ENCODE results near the gene LSM14A. TPM values are rescaled to one million over a fixed set of nuclear protein-coding genes. Genes with fewer than 3 reads are reported as not detected.

Gene LSM14A
- total and polyA plus RNA-seq, 2 of the 13 experiments (the other 11 are each of a cell fraction or from before 2014, with no cell fraction given), result 77.0 to 83.6 TPM

DNA sequence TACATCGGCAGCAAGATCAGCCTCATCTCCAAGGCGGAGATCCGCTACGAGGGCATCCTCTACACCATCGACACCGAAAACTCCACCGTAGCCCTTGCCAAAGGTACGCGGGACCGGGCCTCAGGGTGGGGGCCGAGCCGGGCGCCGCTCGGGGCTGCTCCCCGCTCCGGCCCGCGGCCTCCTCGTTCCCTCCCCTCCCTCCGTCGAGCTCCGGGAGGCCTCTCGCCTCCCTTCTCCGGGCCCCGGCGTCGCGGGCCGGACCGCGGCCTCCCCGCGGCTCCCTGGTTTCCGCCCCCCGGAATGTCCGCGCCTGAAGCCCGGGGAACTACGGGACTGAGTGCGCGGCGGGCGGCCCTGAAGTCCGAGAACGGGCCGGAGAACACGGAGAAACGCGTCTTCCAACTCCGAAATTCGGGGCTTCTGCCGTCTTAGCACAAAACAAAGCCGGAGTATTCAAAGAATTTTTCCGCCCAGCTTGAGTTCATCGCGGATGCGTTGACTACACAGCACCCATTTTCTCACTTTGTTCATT, 423 bp downstream of the LSM14A start (continued):
- TF ChIP-seq, protein P1, sequence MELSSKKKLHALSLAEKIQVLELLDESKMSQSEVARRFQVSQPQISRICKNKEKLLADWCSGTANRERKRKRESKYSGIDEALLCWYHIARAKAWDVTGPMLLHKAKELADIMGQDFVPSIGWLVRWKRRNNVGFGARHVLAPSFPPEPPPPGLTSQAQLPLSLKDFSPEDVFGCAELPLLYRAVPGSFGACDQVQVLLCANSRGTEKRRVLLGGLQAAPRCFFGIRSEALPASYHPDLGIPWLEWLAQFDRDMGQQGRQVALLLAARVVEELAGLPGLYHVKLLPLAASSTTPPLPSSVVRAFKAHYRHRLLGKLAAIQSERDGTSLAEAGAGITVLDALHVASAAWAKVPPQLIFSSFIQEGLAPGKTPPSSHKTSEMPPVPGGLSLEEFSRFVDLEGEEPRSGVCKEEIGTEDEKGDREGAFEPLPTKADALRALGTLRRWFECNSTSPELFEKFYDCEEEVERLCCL (CRISPR knock-in tag; IDR thresholded peaks at IDR 0.05; ENCODE audit: borderline replicate concordance), result no peak
- peak; percentile 14; the same call in 1 of the 2 replicates for TF ChIP-seq YEATS4 (CRISPR knock-in tag; IDR thresholded peaks at IDR 0.05; ENCODE audit: borderline replicate concordance)
- TF ChIP-seq ZNF564 (CRISPR knock-in tag; IDR thresholded peaks at IDR 0.05), result no peak
- no peak for TF ChIP-seq MYNN (CRISPR knock-in tag; IDR thresholded peaks at IDR 0.05; ENCODE audit: low read depth)
- no peak for TF ChIP-seq ZNF562 (CRISPR knock-in tag; IDR thresholded peaks at IDR 0.05; ENCODE audit: borderline replicate concordance)
- TF ChIP-seq FOXO1 (CRISPR knock-in tag; IDR thresholded peaks at IDR 0.05), result no peak
- TF ChIP-seq, protein P2, sequence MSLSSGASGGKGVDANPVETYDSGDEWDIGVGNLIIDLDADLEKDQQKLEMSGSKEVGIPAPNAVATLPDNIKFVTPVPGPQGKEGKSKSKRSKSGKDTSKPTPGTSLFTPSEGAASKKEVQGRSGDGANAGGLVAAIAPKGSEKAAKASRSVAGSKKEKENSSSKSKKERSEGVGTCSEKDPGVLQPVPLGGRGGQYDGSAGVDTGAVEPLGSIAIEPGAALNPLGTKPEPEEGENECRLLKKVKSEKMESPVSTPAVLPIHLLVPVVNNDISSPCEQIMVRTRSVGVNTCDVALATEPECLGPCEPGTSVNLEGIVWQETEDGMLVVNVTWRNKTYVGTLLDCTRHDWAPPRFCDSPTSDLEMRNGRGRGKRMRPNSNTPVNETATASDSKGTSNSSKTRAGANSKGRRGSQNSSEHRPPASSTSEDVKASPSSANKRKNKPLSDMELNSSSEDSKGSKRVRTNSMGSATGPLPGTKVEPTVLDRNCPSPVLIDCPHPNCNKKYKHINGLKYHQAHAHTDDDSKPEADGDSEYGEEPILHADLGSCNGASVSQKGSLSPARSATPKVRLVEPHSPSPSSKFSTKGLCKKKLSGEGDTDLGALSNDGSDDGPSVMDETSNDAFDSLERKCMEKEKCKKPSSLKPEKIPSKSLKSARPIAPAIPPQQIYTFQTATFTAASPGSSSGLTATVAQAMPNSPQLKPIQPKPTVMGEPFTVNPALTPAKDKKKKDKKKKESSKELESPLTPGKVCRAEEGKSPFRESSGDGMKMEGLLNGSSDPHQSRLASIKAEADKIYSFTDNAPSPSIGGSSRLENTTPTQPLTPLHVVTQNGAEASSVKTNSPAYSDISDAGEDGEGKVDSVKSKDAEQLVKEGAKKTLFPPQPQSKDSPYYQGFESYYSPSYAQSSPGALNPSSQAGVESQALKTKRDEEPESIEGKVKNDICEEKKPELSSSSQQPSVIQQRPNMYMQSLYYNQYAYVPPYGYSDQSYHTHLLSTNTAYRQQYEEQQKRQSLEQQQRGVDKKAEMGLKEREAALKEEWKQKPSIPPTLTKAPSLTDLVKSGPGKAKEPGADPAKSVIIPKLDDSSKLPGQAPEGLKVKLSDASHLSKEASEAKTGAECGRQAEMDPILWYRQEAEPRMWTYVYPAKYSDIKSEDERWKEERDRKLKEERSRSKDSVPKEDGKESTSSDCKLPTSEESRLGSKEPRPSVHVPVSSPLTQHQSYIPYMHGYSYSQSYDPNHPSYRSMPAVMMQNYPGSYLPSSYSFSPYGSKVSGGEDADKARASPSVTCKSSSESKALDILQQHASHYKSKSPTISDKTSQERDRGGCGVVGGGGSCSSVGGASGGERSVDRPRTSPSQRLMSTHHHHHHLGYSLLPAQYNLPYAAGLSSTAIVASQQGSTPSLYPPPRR (CRISPR knock-in tag; IDR thresholded peaks at IDR 0.05; ENCODE audit: borderline replicate concordance), result no peak
- TF ChIP-seq RFXANK (CRISPR knock-in tag; IDR thresholded peaks at IDR 0.05), result no peak
- TF ChIP-seq ZNF44 (CRISPR knock-in tag; IDR thresholded peaks at IDR 0.05), result no peak
- TF ChIP-seq, protein P3, sequence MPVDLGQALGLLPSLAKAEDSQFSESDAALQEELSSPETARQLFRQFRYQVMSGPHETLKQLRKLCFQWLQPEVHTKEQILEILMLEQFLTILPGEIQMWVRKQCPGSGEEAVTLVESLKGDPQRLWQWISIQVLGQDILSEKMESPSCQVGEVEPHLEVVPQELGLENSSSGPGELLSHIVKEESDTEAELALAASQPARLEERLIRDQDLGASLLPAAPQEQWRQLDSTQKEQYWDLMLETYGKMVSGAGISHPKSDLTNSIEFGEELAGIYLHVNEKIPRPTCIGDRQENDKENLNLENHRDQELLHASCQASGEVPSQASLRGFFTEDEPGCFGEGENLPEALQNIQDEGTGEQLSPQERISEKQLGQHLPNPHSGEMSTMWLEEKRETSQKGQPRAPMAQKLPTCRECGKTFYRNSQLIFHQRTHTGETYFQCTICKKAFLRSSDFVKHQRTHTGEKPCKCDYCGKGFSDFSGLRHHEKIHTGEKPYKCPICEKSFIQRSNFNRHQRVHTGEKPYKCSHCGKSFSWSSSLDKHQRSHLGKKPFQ (CRISPR knock-in tag; IDR thresholded peaks at IDR 0.05; ENCODE audit: insufficient replicate concordance), result no peak
- TF ChIP-seq, protein P4, sequence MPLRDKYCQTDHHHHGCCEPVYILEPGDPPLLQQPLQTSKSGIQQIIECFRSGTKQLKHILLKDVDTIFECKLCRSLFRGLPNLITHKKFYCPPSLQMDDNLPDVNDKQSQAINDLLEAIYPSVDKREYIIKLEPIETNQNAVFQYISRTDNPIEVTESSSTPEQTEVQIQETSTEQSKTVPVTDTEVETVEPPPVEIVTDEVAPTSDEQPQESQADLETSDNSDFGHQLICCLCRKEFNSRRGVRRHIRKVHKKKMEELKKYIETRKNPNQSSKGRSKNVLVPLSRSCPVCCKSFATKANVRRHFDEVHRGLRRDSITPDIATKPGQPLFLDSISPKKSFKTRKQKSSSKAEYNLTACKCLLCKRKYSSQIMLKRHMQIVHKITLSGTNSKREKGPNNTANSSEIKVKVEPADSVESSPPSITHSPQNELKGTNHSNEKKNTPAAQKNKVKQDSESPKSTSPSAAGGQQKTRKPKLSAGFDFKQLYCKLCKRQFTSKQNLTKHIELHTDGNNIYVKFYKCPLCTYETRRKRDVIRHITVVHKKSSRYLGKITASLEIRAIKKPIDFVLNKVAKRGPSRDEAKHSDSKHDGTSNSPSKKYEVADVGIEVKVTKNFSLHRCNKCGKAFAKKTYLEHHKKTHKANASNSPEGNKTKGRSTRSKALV (CRISPR knock-in tag; IDR thresholded peaks at IDR 0.05), result no peak; the same call in 1 of the 2 replicates
- TF ChIP-seq, protein P5, sequence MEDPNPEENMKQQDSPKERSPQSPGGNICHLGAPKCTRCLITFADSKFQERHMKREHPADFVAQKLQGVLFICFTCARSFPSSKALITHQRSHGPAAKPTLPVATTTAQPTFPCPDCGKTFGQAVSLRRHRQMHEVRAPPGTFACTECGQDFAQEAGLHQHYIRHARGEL (CRISPR knock-in tag; IDR thresholded peaks at IDR 0.05), result no peak
- TF ChIP-seq ZZZ3 (CRISPR knock-in tag; IDR thresholded peaks at IDR 0.05; ENCODE audit: borderline replicate concordance), result no peak
- no peak for TF ChIP-seq CHCHD3 (CRISPR knock-in tag; IDR thresholded peaks at IDR 0.05)
- TF ChIP-seq ISX (CRISPR knock-in tag; conservative IDR thresholded peaks at IDR 0.05), result peak; percentile 37; the same call in 1 of the 2 replicates
- no peak for TF ChIP-seq ZNF510 (CRISPR knock-in tag; IDR thresholded peaks at IDR 0.05; ENCODE audit: low read depth)
- no peak for TF ChIP-seq CHD2 (IDR thresholded peaks at IDR 0.05; ENCODE audit: low read depth, low read length)
- 0 out of 2 replicates have a peak, but pooled peaks have one; percentile 64 for TF ChIP-seq ARID2 (CRISPR knock-in tag; IDR thresholded peaks at IDR 0.05; ENCODE audit: borderline replicate concordance)
